HG03159 (cell line): ENCODE measurements around the gene KLHL29.

ENCODE experiments used
- ATAC-seq: cut with Tn5 transposase; IDR thresholded peaks from one replicate; pipeline ENCODE4 v1.9.1; 2021; ENCODE audit warnings: mild to moderate bottlenecking, moderate library complexity; ENCODE audit not compliant: unreplicated experiment

KLHL29 gene

DNA sequence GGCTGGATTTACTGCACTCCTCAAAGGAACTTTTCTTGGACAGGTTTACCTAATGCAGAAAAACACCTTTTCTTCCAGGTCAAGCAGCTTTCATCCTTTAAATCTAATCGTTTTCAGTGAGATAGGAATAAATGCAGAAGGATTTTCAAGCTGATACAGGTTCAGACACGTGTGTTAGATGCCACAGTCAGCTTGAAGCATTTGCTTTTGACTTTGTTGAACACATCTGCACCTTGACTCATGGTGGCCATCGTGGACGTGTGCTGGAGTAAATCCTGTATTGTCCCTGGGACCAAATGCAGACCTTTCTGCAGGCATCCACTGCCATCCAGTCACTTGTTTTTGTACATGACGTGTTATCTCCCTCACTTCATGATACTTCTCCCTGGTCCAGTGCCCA is 61.9 kb downstream of the KLHL29 start:
- ATAC-seq = no peak

DNA sequence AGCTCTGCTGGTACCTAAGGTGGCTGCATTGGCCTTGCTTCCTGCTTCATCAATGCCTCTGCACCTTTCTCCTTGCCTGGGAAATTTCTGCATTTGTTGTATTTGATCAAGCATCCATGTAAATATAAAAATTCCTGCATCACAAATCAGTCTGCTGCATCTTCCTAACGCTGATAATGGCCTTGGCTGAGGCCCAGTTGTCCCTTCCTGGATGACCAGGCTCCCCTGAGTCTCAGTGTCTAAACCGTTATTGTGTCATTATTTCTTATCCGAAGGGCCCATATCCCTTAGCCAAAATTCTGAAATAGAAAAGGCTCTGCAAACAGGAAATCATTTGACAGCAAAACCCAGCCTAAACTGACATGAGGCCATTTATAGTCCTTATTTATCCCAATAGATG is 62.4 kb downstream of the KLHL29 start:
- ATAC-seq = no peak

DNA sequence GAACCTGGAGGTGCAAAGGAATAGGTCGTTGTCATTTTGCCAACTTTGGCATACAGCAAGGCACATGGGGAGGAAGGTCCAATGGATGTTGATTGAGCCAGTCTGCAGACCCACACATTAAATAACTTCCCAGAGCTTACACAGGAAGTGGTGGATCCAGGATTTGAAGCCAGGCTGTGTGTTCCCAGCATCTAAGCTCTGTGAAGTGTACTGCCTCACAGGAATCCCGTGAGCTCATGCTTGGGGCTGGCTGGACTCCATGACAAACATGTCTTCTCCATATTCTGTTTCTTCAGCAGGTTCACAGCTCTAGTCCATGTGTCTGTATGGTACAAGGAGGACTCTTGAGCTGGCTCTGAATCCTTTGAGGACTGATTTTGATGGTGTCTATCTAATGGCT is 63.9 kb downstream of the KLHL29 start:
- no peak for ATAC-seq

DNA sequence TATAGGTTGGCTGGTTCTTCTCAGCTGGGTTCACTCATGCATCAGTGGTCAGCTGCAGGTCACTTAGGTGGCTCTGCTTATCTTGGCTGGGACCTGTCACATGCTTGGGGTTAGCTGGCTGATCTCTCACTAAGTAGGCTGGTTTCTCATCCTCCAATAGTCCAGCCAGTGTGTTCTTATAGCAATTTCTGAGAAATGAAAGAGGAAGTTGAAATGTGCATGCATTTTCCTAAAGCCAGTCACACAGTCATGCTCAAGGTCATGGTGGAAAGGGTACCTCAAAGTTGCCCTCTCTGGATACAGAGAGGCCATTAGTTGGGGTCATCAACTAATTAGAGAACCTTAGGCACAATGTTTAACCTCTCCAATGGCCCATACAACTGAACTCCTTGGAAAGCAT is 64.4 kb downstream of the KLHL29 start:
- peak; percentile 85 for ATAC-seq

DNA sequence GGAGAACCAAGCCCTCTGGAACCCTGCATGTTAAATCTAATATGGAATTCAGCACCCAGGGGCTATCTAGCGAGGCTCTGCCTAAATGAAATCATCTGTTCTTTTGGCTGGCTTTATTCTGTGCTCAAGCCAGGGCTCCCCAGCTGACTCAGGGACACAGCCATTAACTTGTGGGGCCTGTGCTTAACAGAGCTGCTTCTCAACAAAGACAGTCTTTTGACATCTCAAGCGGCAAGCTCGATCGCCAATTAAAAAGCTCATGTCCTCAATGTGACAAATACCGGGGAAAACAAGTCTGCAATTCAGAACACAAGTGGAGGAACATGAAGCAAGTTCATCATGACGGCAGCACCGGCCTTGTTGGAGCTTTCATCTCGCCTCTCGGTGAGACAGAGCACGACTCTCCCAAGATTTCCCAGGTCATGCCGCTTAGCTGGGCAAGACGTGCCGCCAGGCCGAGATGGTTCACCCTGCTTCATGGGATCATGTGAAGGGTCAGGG is 64.9 kb downstream of the KLHL29 start:
- ATAC-seq = no peak

DNA sequence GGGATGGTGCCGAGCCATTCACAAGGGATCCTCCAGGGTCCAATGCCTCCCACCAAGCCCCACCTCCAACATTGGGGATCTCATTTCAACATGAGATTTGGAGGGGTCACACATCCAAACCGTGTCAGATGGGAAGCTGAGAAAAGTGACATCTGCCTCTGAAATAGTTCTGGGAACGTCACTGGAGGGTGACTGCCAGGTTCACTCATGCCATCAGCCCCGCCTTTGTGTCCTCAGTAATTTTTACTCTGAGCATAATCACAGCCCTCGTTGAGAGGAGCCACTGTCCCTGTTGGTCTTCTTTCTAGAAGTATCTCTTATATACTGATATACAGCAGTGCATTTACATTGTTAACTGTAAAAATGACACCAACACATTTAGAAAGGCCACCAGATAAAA is 67.4 kb downstream of the KLHL29 start:
- no peak for ATAC-seq

DNA sequence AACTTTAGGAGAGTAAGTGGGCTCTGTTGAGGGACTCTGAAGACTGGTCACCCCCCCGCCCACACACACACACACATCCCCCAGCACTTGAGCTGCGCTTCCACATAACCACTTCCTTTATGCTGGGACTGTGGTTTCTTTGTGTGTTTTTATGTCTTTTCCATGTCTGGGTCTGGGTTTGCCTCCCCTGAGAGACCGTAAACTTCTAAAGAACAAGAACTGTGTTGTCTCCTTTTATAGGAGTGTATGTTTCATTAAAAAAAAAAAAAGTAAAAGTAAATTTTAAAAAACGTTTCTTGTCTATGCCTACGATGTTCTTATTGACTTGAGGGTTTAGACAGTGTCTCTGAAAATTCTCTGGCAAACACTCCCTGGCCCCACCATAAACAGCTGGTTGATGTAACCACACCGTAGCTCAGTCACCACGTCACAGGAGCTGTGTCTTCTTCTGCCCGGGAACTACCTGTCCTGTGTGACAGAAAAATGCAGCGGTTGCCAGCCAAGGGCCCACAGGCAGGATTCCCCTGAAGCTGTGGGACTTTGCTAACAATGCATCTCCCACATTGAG is 68.0 kb downstream of the KLHL29 start:
- ATAC-seq = peak; percentile 47

DNA sequence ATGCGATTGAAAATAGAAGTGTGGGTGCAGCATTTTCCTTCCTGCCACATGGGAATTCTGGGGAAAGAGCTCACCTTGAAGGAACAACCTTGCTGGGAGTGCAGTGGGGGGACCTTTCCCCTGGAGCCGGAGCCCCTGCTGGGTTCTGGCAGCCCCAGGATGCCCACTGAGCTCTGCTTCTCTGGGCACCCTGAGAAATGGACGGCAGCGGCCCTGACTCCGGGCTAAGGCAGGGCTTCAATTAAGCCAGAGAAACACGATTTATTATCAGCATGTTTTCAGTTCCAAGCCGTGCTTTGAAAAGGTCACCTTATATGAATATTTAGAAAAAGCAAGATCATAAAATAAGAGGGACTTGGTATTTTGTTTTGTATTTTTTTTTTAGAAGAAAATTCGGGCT is 68.5 kb downstream of the KLHL29 start:
- ATAC-seq = no peak

DNA sequence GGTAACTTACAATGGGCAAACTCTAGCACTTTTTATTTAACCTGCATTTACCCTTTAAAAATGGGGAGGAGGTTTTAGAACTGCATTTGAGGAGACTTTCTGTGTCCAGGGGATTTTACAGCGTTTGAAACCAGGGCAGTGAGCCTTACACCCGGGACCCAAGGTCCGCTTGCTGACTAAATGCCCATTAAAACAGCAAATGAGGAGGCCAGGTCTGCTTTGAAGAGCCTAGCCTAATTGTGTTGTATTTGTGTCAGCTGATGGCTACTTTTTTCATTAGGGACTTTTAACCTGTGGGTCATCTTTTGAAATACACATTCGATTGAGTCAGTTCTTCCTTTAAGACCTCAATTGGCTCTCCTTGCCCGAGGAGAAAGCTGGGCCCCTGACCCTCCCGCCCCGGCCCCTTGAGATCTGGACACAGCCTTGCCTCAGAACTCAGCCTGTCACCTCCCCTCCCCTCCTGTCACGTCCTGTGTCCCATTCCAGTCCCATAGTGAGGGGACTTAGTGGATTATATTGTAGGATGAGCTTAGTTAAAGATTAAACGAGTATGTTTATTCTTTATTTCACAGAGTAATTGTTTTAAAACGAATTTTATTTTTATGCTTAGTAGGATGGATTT is 69.0 kb downstream of the KLHL29 start:
- ATAC-seq = no peak

DNA sequence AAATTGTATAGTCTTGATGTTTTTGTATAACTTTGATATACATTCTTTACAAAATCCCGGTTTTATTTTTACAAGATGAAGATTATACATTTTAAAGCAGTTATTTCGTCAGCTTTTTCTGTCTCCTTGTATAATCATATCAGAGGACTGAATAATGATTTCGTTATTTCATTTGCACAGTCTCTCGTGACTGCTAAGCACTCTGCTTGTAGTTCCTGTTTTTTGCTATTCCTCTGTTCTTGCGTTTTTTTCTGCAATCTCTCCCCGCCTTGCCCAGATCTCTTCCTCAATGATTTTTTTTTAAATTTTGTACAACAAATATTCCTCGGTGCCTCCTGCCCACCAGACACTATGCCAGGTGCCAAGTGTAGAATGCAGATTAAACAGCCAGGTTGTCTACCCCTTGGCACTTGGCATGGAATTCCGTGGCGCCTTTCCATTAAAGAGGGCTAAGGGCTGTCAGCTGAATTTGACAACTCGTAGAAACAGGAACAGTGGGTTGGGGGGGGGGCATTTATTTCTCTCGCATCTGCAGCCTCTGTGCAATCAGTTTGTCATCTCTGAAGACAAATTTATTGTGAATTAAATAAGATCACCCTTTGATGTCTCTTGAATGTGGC is 69.6 kb downstream of the KLHL29 start:
- ATAC-seq = no peak

DNA sequence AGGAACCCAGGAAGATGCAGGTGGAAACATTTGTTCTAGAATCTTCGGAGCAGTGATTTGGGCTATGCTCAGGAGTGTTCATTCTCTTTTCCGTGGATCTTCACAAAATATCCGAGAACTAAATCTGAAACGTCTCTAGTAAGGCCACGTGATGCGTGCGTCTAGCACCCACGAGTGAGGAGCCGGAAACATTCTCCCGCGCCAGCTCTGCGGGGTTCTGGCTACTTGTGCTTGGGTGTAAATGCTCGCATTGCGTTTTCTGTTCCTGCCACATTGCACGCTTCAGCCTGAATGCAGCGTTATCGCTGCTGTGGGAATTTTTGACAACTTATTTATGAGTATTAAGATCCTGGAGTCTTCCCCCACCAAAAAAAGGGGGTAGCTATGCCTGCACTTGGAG is 71.4 kb downstream of the KLHL29 start:
- ATAC-seq = no peak

DNA sequence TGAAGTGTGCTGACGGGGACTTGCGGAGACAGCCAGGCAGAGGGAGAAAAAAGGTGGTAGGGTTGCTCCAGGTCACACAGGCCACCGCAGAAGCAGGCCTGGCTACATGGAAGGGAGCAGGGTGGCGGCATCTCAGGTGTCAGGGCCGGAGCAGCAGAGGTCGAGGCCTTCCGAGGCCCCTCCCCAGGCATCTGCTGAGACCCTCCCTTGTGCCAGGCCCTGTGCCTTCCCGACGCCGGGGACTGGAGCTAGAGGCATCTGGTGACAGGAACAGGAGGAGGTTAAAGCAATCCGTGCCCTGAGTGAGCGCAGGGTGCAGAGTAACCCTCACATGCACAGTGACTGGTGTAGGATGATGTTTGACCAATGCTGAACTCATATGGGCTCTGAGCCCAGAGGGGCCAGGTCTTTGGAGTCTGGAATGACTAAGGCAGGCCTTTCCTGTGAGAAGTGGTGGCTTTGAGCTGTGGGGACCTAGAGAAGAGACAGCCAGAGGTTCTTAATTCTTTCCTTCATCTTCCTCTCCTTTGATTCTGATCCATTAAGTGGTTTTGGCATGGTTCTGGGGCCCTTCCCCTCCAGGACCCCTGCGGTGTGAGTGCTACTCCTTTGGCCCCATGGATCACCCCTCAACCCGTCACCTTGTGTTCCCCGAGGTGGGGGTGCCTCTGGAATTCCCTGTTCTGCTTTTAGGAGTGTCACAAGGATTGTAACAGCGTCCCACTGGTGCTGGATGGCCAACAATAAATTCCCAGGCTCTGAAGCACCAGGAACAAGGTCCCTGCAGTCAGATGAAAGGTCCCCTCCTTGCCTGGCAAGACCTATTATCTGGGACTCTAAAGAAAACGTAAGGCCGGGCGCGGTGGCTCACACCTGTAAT is 72.1 kb downstream of the KLHL29 start:
- ATAC-seq = no peak

DNA sequence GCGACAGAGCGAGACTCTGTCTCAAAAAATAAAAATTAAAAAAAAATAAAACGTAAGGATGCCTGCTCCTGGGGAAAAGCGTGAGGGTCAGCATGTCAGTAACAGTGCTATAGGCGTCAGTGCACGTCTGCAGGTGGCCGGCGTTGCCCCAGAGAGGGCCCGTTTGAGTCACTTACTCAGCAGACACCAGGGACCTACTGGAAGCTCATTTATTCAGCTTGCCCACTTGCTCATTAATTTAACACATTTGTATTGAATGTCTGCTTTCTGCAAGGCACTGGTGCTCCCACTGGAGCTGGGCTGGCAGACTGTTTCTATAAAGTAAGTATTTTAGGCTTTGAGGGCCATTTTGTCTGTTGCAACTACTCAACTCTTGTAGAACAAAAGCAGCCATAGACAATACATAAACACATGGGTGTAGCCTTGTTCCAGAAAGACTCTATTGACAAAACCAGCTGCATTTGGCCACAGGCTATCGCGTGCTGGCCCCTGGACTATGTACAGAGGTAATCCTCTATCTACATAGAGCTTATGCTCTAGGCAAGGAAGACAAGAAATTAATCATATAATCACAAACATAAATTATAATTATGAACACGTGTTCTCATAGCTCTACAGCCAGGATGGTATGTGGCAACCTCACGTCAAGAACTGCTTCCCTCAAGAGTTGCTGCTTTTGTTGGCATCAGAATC is 73.2 kb downstream of the KLHL29 start:
- no peak for ATAC-seq

DNA sequence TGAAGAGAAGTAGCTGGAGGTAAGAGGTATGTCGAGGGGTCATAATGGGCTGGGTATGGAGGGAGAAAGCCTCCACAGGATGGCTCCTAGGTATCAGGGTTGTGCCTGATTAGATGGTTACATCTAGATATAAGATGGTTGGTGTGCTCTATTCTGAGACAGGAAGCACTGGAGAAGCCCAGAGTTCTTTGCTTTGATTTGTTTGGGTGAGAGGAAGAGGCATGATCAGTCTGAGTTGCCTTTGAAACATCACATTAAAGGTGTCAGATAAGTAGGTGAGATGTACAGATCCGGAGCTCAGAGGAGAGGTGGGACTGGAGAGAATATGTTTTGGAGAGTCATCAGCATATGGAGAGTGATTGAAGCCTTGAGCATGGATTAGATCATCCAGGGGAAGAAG is 74.1 kb downstream of the KLHL29 start:
- no peak for ATAC-seq

DNA sequence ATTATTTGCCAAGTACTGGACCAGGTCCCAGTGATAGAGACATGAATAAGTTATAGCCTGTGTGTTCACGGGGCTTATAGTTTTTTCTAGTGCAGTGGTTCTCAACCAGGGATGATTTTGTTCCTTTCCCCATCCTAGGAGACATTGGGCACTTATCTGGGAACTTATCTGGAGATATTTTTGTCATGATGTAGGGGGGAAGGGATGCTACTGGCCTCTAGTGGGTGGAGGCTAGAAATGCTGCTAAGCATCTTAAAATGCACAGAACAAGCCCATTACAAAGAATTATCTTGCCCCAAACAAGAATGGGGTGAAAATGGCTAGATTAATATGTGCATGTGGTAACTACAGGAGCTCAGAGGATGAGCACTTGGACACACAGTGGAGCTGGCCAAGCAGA is 75.2 kb downstream of the KLHL29 start:
- ATAC-seq = no peak

DNA sequence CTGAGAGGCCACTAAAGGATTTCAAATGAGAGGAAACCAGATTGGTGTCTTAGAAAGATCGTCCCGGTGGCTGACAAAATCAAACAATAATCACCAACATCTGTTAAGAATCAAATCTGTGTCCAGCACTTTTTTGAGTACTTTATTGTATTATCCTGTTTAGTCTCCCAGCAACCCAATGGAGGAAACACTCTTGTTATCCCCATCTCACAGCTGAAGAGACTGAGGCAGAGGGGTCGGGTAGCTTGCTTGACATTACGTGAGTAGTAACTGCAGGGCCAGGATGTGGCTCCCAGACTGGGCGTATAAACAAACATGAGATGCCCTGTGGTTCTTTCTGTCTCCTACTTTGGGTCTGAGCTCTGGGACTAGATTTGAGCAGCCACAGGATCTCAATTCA is 76.0 kb downstream of the KLHL29 start:
- no peak for ATAC-seq

DNA sequence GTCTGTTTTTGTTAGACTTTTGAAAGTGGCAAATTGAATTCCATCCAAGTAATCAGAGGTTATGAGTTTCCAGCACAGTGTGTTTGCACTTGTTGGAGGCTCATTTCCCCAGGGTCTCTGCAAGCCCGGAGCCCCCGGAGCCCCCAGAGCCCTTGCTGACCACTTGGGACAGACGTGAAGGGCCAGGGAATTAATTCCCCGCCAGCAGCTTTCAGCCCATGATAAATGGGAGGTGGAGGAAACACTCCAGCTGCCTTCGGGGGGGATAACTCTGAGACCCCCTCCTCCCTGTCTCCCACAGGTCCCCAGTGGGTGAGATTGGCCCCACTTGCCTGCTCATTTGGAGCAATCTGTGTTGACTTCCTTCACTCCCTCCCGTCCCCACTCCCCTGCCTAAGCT is 79.2 kb downstream of the KLHL29 start:
- no peak for ATAC-seq

DNA sequence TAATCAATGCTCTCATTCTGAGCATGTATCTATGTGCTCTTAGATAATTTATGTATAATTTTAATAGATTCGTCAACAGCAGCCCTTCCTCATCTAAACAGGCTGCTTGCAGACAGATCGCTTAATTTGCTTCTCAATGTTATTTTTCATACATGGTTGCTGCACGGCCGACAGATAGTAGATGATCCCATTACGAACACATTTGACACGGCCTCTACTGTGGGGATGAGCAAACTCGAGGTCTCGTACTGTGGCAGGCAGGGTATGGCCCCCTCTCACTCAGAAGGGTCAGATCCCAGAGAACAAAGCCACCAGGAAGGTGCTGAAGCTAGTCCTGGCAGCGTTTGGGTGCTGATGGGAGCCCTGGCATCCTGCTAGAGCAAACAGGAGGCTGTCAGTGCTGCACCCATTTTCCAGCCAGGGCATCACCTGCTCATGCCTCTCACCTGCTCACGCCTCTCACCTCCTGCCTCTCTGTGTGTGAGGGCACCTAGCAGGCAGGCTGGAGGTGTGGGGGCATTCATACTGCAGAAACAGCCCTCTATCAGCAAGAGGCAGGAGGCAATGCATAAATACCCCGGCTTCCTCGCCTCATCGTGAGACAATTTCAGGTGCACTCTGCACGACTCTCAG is 80.0 kb downstream of the KLHL29 start:
- ATAC-seq = no peak

DNA sequence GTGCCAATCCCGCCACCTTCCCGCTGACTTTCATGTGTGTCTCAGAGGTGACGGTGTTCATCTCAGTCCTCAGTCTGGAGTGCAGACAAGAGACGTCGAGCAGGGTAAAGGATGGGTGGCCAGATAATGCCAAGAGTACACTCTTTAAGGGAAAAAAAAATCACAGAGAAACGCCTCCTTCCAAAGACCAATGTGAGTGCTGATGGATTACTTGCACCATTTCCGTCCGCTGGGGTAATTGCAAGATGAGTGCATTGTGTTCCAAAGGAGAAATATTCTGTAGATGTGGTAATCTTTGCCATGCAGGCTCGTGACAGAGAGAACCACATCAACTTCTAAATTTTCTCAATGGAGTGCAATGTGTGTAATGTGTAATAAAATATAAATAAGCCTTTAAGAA is 81.0 kb downstream of the KLHL29 start:
- ATAC-seq = no peak

DNA sequence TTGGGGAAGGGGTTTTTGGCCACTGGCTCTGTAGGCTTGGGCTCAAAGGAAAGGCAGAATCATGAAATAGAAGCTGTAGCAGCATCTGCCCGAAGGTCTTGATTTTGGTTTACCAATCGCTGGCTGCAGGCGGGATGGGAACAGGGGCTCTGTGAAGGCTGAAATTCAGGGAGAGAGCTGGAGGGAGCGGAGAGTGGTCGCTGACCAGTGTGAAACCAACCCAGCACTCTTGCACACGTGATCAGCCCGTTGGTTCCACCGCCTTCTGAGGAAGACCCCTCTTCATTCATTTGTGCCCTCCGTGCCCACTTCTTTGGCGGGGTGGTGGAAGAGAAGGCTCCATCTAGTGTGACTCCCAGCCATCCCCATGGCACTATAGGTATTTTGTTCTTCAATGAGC is 82.6 kb downstream of the KLHL29 start:
- ATAC-seq = no peak
